ENCODE data around the gene PPFIBP1.
"Not testable (repeated sequence)": the region's sequence is repeated elsewhere in the genome, so short reads cannot be mapped to it uniquely, and the experiment has no call there.

The PPFIBP1 gene

GRCh38 chr12:27730097-27730588 lies 206.1 kb downstream of the PPFIBP1 start:
- no peak for DNase-seq

DNA sequence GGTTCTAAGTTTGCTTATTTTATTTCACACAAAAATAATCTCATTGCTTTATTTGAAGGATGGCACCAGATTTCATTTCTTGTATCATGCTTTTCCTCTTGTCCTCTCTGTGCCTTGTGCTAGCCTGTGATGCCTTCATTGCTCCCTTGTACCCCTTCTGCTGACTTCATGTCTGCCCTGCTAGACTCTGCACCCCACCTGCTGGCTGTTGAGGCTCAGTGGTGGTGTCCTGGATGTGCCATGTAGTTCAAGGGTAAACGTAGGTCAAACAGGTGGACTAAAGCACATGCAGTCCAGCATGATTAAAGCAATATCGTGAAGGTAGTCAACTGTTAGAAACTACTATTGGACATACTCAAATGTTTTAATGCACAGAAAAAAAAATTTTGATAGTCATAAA lies 208.3 kb downstream of the PPFIBP1 start:
- no peak for DNase-seq

DNA sequence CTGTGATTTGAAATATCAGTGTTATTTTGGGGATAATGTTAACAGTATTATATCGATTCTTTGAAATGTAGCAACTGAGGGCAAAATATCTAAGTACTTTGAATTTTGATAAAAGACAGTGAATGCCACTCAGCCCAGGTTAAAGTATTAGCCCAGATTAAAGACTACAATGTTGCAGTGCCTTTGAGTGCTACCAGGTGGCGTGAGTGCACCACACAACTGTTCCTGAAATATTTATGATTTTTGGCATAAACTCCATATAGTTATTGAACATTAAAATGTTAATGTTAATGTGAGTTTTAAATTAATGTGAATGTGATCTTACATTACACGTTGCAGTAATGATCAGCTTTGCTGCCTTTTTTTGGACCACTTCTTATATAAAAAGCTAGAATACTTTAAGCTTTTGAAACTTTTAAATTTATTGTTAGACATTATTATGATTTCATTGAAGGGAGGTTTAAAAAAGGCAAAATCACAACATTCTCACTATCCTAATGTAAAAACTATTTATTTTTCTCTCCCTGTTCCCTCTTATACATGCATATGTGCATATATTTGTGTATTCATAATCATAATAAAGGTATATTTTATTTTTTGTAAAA lies 209.1 kb downstream of the PPFIBP1 start:
- DNase-seq: peak; percentile 39 to 59 (median 46)

GRCh38 chr12:27733791-27734190 lies 209.8 kb downstream of the PPFIBP1 start:
- DNase-seq: no peak

DNA sequence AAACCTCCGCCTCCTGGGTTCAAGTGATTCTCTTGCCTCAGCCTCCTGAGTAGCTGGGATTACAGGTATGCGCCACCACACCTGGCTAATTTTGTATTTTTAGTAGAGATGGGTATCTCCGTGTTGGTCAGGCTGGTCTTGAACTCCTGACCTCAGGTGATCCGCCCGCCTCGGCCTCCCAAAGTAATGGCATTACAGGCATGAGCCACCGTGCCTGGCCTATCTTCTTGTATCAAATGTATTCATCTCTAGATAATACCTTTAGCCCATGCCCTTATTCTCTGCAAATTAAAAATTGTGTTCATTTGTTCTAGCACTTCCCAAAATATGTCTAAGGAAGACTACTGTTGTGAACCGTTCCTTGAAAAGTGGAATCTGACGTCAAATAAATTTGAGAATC lies 210.3 kb downstream of the PPFIBP1 start:
- DNase-seq: not testable (repeated sequence)

DNA sequence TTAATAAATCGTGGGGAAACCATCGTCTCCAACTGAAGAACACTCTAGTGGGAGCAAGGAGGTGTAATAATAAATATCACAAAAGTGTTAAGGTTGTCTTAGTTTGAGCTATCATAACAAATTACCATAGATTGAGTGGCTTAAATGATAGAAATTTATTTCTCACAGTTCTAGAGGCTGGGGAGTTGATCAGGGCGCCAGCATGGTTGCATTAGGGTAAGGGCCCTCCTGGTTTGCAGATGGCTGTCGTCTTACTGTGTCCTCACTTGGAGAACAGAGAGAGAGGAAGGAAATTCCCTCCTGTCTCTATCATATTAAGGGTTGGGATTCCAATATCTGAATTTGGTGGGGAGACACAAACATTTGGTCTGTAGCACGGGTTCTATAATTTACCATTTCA lies 219.6 kb downstream of the PPFIBP1 start:
- DNase-seq: no peak

All from suppressor macrophage treated with lipopolysaccharide for 1 hour (primary cell).